SH-SY5Y (cell line): ENCODE data around the gene MED13L.

ENCODE experiments used
- GATA2 ChIP-seq: IDR thresholded peaks from 2 replicates; pipeline ENCODE4 v1.6.1; 2011; ENCODE audit warnings: mild to moderate bottlenecking, low read depth, low read length
- GATA3 ChIP-seq: IDR thresholded peaks from 2 replicates; pipeline ENCODE4 v1.6.1; 2011; ENCODE audit warnings: low read depth, mild to moderate bottlenecking, low read length, moderate library complexity

DNA sequence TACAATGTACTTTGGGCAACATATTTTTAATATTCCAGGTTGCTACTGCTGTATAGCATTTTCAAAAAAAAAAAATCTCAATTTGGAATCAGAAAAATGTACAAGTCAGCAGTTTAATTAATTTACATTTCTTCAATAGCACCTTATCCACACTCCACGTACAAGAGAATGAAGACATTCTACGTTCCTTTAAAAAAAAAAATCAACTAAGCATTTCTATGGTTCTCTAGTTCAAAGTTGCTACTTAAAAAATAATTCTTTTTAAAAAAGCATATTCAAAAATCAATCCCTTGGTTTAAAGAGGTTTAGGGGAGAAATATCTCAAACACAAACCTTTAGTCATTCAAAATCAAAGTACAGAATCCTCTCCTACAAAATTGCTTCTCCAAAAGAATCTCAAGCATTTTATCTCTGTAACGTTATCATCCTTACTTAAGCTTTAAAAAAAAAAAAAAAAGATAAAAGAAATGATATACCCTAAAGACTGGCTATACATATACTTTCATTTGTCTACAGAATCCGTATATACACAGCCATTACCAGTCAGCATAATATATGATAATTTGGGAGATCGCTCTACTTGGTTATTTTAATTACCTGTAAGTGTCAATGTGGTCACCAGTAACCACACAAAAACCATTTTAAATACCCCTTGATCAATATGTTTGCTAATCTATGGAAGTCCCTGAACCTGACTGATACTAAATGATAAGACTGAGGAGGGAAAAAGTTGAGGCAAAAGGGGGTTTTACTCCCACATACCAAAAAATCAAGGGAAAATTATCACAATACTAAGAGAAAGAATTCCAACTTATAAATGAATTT is 2.7 kb downstream of the MED13L start:
- TF ChIP-seq GATA2 (no peak), GATA3 (no peak)
